ENCODE measurements around the gene DISC1. TPM values are rescaled to one million over a fixed set of nuclear protein-coding genes. Genes with fewer than 3 reads are reported as not detected.

Gene DISC1
- total RNA-seq, 1 experiment from 2014 or later: 1.8 TPM

- TF ChIP-seq CTCF (IDR thresholded peaks at IDR 0.05 in 2 of 3, conservative IDR thresholded peaks at IDR 0.05 in 1 of 3; ENCODE audit: borderline replicate concordance in 1 of 3, insufficient read depth in 1 of 3, low read depth in 2 of 3, low read length in 2 of 3) (no peak), POLR2AphosphoS5 (IDR thresholded peaks at IDR 0.05; ENCODE audit: low read depth, low read length) (no peak), TCF7L2 (IDR thresholded peaks at IDR 0.05; ENCODE audit: borderline replicate concordance, extremely low read depth, insufficient read depth, insufficient read length) (no peak), EZH2 (IDR thresholded peaks at IDR 0.05) (no peak), REST (IDR thresholded peaks at IDR 0.05; ENCODE audit: low read depth) (no peak)
Measured at GRCh38 chr1:232034556-232034955, 408.0 kb downstream of the DISC1 start (continued).

GRCh38 chr1:232036181-232036933, 409.8 kb downstream of the DISC1 start:
- Histone ChIP-seq H3K9ac (ENCODE audit: low read length) (no peak overlapping the region), H3K4me1 (ENCODE audit: control insufficient read depth in 1 of 2, insufficient read depth in 2 of 2, low read length in 2 of 2) (no peaks in the 10 kb centered on the region), H3K79me2 (ENCODE audit: insufficient read depth, low read length) (no peaks in the 10 kb centered on the region), H4K20me1 (ENCODE audit: insufficient read depth) (no peaks in the 10 kb centered on the region), H3K27me3 (ENCODE audit: insufficient read depth, low read length) (peaks cover 13% of the 10 kb centered on the region; the same call in 1 of the 2 replicates), H3K27ac (ENCODE audit: low read depth, low read length) (no peak overlapping the region), H3K36me3 (ENCODE audit: control insufficient read depth in 1 of 2, insufficient read depth in 2 of 2, low read length in 2 of 2) (no peaks in the 10 kb centered on the region), H3K9me2 (ENCODE audit: insufficient read depth) (no peaks in the 10 kb centered on the region), H3K4me2 (ENCODE audit: low read length) (no peak overlapping the region), H2AFZ (ENCODE audit: low read depth, low read length, poor library complexity, severe bottlenecking) (no peak overlapping the region), H3K9me3 (ENCODE audit: control insufficient read depth in 1 of 2, insufficient read depth in 1 of 2, low read depth in 1 of 2, low read length in 2 of 2) (no peaks in the 10 kb centered on the region), H3K4me3 (replicated peaks in 1 of 2; ENCODE audit: low read depth in 1 of 2, low read length in 2 of 2) (no peak overlapping the region)
- TF ChIP-seq EZH2 (IDR thresholded peaks at IDR 0.05) (no peak), ZFX (IDR thresholded peaks at IDR 0.05) (no peak), EGR1 (IDR thresholded peaks at IDR 0.05; ENCODE audit: low read depth) (no peak), SIN3A (IDR thresholded peaks at IDR 0.05; ENCODE audit: low read depth) (no peak), ZBTB33 (IDR thresholded peaks at IDR 0.05; ENCODE audit: extremely low read depth, insufficient replicate concordance, low read length) (no peak)
- CTCF ChIA-PET: no interaction called here
- no TSS peak for BruUV-seq (replicated peaks)
- RAD21 ChIA-PET (ENCODE audit: low non-redundant PET in 1 of 2, low total read pairs in 2 of 2, uncharacterized antibody in 2 of 2, unreplicated experiment in 2 of 2): no interaction called here
- no peak for DNase-seq (ENCODE audit: low read depth, low spot score)
- intact Hi-C loops (cut with micrococcal nuclease): no loop called here
- ATAC-seq: no peak
- POLR2A ChIA-PET: no interaction called here
